RPMI8226 (cell line): ENCODE results near the gene CACNA1I.

Experiments used
- DNase-seq: peaks from one replicate; pipeline ENCODE4 v3.0.0-alpha.2; 2015

CACNA1I gene

GRCh38 chr22:39600491-39601179 is 30.1 kb downstream of the CACNA1I start:
- no peak for DNase-seq

- DNase-seq = peak; percentile 46
Measured at GRCh38 chr22:39601180-39601535, 30.6 kb downstream of the CACNA1I start.

- DNase-seq = no peak
Measured at GRCh38 chr22:39603345-39603744, 32.8 kb downstream of the CACNA1I start.

GRCh38 chr22:39610246-39610645 is 39.7 kb downstream of the CACNA1I start:
- no peak for DNase-seq

DNA sequence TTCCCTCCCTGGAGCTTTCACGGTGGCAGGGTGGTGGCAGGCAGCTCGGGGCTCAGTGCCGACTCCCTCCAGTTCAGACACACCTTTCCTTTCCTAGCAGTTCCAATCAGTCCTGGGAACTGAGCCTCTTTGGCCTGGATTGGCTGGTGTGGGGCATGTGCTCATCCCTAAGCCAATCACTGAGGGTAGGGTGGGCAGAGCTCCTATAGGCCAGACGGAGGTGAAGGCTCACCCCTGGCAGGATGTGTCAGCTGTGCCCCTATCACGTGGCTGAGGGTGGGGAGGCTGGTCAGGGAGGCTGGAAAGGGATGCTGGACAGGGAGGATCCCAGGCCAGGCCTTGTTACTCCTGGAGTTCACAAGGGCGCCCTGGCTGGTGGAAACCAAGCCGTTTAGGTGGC is 40.2 kb downstream of the CACNA1I start:
- no peak for DNase-seq

DNA sequence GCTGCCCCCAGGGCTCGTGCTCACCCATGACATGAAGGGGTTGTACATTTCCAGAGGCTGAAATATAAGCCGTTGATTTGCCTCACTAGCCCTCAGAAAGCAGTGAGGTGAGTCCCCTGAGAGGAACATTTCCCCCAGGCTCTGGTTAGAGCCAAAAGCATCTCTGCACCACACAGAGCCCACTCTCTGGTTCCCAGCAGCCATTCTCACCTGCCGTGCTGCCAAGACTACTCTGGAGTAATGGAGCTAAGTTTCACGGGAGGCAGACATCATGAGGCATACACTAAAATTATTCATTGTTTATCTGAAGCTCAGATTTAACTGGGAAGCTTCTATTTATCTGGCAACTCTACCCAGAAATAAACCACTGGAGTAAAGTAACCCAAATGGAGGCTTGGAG is 40.8 kb downstream of the CACNA1I start:
- DNase-seq = no peak

GRCh38 chr22:39612811-39613548 is 42.4 kb downstream of the CACNA1I start:
- DNase-seq = no peak

GRCh38 chr22:39613549-39613921 is 43.0 kb downstream of the CACNA1I start:
- no peak for DNase-seq

DNA sequence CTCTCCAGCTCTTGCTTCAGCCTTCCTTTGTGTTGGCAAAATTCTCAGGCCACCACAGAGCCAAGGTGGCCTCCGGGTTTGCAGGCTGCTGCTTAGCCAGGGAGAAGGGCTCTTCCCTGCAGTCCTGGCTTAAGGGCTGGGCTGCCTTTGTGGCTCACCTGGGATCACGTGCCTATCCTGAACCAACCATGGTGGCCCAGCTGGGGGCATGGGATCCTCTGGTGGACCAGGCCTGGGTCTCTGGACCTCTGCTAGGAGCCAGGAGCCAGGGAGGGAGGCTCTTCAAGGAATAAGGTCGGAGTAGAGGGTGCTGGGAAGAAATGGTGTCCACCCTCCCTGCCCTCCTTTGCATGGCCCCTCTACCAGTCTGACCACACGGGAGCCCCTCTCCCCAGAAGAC is 43.9 kb downstream of the CACNA1I start:
- no peak for DNase-seq

DNA sequence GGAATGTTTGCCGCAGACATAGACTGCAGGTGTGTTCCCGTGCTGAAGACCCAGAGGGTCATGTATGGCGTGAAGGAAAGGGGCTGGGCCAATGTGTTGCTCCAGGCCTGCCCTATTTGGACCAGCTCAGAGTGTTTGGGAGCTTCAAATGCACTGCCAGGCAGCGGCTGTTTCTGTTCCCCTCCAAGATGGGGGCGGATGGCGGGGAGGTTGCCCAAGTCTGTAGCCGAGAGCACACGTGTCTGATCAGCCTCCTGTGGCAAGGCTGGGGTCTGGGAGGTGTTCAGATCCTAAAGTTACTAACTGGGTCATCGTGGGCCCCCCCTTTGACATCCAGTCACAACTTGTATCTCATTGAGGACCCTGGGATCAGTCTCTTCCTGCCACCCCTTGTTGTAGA is 45.5 kb downstream of the CACNA1I start:
- DNase-seq = no peak

- DNase-seq = no peak
Measured at GRCh38 chr22:39616781-39617180, 46.2 kb downstream of the CACNA1I start.

GRCh38 chr22:39617342-39617741 is 46.8 kb downstream of the CACNA1I start:
- no peak for DNase-seq

GRCh38 chr22:39617970-39618757 is 47.6 kb downstream of the CACNA1I start:
- no peak for DNase-seq

DNA sequence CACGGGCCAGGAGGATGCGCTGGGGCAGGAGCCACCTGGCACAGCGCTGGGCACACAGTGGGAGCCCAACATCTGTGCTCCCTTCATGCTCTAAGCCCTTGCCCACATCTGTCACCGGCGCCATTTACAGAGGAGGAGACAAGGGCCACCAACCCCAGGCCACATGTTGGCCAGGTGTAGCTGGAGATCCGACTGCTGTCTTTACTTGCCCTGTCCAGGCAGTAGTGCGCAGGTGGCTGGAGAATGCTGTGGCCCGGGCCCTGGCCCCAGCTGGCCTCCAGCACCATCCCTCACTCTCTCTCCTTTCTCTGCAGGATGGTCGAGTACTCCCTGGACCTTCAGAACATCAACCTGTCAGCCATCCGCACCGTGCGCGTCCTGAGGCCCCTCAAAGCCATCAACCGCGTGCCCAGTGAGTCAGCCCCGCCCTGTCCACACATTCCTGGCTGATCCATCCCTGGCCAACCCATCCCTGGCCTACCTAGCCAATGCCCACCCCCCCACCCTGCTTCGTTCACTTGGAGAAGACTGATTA is 48.5 kb downstream of the CACNA1I start:
- no peak for DNase-seq

DNA sequence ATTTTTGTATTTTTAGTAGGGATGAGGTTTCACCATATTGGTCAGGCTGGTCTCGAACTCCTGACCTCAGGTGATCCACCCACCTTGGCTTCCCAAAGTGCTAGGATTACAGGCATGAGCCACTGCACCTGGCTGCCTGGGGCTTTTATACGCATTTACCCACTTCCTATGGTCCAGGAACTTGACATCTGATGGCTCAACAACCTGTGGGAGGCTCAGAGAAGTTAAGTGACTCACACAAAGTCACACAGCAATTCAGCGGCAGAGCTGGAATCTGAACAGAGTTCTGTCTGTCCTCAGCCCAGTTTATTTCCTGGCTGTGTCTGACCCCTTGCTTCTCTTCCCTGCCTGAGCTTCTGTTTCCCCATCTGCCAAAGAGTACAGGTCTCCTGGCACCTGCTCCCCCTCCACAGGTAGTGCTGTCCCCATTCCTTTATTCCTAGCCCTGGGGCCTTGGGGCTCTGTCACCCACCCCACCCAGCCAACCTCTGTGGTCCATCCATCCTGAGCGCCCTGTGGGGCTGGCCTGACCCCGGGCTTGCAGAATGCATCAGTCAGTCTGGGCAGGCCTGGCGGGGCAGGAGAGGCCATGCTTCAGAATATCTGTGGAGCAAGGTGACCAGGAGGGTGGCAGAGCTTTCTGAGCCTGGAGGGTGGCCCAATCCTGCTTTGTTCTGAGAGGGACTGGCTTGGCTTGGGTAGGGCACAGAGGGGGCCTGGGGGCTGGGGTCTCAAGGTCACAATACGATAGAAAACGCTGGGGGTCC is 50.6 kb downstream of the CACNA1I start:
- DNase-seq = no peak

DNA sequence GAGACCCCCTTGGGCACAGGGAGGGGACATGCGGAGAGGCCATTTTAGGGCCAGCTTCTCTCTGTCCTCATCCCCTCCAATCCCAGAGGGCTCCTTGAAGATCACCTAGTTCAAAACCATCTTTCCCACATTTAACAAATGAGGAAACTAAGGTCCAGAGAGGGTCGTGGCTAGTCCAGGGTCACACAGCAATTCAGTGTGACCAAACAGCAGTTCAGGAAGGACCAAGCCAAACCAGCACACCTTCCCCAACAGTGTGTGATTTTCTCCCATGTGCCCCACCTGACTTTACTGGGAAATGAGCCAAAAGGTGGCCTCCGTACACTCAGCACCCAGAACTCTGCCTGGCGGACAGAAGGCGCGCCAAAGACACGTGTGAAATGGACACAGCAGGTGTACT is 51.3 kb downstream of the CACNA1I start:
- DNase-seq = peak; percentile 82

DNA sequence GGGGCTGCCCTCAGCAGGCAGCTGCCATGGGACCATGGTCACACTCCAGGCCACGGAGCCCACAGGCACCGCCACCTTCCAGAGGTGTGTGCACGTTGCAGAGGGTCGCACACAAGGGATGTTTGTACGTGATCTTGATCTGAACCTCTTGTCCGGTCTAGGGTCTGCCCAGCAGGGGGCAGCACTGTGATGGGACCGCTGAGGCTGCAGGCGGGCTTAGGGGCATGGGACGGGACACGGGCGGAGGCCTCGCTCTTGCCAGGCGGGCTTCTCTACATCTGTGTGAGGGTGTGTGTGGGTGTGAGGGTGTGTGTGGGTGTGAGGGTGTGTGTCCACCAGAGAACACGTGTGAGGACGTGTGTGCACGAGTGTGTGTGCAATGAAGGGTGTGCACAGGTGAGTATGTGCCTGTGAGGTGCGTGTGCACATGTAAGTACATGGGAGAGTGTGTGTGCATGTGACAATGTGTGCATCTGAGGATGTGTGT is 52.4 kb downstream of the CACNA1I start:
- peak; percentile 59 for DNase-seq

GRCh38 chr22:39623603-39624500 is 53.3 kb downstream of the CACNA1I start:
- DNase-seq = no peak

DNA sequence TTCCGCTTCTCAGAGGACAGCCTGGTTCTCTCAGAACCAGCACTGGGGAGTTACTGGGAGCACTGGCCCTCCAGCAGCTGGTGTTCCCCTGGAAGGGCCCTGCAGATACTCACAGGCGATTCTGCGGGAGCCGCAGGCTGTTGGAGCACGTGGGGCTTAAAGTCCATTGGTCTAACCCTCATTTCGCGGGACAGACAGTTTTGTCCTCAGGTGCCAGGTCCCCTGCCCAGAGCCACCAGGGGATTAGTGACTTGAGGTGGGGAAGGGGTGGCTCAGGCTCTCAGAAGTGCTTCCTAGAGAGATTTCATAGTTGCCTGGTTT is 53.9 kb downstream of the CACNA1I start:
- DNase-seq = no peak

DNA sequence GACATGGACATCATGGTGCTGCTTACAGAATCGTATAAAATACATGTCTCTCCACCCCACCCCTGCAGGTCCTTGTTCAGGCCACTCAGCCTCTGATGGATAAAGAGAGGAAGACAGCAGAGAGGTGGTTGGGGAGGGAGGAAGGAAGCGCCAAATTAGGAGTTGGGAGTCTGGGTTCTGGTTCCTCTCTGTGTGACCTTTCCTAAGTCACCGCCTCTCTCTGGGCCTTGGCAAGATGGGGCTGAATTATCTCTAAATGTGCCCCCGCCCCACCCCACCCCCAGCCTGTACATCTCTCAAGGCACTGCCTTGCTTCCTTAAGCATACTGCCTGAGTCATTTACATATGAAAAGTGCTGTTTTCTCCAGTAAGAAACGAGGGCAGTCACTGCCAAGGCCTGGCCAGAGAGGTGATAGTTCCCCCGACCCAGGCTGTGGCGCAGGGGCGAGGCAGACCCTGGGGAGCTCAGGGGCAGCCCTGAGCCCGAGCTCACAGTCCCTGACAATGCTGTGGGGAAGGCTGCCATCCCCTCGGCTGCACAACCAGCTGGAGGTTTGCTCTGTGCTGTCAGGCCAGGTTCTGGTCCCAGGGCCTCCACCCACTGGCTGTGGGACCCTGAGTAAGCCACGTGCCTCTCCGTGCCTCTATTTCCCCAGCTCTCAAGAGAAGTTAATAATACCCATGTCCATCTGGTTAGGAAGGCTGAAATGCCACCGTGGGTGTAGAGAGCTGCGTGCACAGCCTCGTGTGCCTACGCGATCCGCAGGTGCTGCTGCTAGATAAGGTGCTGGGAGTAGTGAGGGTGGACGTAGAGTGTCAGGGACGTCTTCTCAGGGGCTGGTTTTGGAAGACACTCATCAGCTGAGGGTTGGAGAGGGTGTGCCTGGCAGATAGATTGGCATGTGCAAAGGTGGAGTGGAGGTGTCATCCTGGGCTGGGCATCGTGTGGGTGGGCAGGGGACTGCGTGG is 55.3 kb downstream of the CACNA1I start:
- DNase-seq = no peak

- no peak for DNase-seq
Measured at GRCh38 chr22:39627208-39627607, 56.7 kb downstream of the CACNA1I start.
